MG63 (cell line): ENCODE data around the gene ZNF26. TPM values are rescaled to one million over a fixed set of nuclear protein-coding genes. Genes with fewer than 3 reads are reported as not detected.

Experiments
- DNase-seq: peaks from one replicate; pipeline ENCODE4 v3.0.0-alpha.2; 2020
- H3K27me3 ChIP-seq: fragments of 250-450 bp; sonication (Bioruptor Pico); 2 replicates; pipeline ENCODE4 v1.5.1; 2020; ENCODE audit warnings: mild to moderate bottlenecking, moderate library complexity
- H3K36me3 ChIP-seq: fragments of 250-450 bp; sonication (Bioruptor Pico); 2 replicates; pipeline ENCODE4 v1.5.1; 2020; ENCODE audit warnings: mild to moderate bottlenecking, moderate library complexity
- H3K4me3 ChIP-seq: fragments of 250-450 bp; sonication (Bioruptor Pico); 2 replicates; pipeline ENCODE4 v1.5.1; 2020; ENCODE audit warnings: mild to moderate bottlenecking, moderate library complexity
- H3K9me3 ChIP-seq: fragments of 250-450 bp; sonication (Bioruptor Pico); 2 replicates; pipeline ENCODE4 v1.5.1; 2020; ENCODE audit warnings: mild to moderate bottlenecking, moderate library complexity
- total RNA-seq: library from RNA; depleted of rRNA; stranded (reverse); fragments of >200 nt; shearing (Covaris generic); gene quantifications from 2 replicates; pipeline ENCODE4 v1.2.3, GENCODE V29; 2014; ENCODE audit warnings: low replicate concordance; rRNA removed

Gene ZNF26
- total RNA-seq, 1 experiment from 2014 or later: 10.5 TPM

DNA sequence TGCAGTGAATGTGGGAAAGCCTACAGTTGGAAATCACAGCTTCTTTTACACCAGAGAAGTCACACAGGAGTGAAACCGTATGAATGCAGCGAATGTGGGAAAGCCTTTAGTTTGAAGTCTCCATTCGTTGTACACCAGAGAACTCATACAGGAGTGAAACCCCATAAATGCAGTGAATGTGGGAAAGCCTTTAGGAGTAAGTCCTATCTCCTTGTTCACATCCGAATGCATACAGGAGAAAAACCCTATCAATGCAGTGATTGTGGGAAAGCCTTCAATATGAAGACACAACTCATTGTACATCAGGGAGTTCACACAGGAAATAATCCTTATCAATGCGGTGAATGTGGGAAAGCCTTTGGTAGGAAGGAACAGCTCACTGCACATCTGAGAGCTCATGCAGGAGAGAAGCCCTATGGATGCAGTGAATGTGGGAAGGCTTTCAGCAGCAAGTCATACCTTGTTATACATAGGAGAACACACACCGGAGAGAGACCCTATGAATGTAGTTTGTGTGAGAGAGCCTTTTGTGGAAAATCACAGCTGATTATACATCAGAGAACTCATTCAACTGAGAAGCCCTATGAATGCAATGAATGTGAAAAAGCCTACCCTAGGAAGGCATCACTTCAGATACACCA is 24.6 kb downstream of the ZNF26 start:
- DNase-seq: no peak
- peaks cover 76% of the 10 kb centered on the region for H3K36me3 ChIP-seq

DNA sequence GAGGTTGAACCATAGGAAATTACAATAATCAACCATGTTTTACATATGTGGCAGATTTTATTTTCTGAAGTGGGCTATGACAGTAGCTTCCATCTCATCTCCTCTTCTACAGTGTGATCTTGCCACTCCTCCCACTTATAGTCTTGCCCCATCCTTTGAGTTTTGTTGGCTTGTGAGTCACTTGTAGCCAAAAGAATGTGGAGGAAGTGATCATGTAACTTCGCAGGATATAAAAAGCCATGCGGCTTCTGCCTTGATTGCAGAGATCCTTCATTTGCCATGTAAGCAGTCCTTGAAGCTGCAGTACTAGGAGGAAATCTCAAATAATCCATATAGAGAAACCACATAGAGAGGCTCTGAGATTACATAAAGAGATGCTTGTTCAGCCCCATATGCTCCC is 37.4 kb downstream of the ZNF26 start:
- peaks cover 2% of the 10 kb centered on the region; the same call in 1 of the 2 replicates for H3K36me3 ChIP-seq
- H3K27me3 ChIP-seq: no peaks in the 10 kb centered on the region
- DNase-seq: no peak
- peaks cover 6% of the 10 kb centered on the region; the same call in 1 of the 2 replicates for H3K9me3 ChIP-seq
- no peak overlapping the region for H3K4me3 ChIP-seq

More for the DNA sequence above, 24.6 kb downstream of the ZNF26 start:
- H3K9me3 ChIP-seq: peaks cover 56% of the 10 kb centered on the region
- H3K4me3 ChIP-seq: no peak overlapping the region
- no peaks in the 10 kb centered on the region for H3K27me3 ChIP-seq

DNA sequence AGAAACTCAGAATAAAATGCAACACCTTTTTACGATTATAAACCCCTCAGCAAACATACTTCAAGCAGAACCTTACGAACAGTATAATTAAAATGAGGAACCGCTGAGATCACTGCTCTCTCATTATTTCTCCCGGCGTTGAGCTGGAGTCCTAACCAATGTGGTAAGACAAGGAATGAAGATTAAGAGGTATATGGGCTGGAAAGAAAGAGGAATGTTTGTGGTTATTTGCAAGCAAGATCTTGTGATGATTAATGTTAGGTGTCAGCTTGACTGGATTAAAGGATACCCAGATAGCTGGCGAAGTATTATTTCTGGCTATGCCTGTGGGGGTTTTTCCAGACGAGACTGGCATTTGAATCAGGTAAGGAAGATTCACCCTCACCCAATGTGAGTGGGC is 40.8 kb downstream of the ZNF26 start:
- H3K27me3 ChIP-seq: no peaks in the 10 kb centered on the region
- DNase-seq: no peak
- H3K36me3 ChIP-seq: no peaks in the 10 kb centered on the region
- peaks cover 9% of the 10 kb centered on the region; the same call in 1 of the 2 replicates for H3K9me3 ChIP-seq
- H3K4me3 ChIP-seq: no peak overlapping the region

DNA sequence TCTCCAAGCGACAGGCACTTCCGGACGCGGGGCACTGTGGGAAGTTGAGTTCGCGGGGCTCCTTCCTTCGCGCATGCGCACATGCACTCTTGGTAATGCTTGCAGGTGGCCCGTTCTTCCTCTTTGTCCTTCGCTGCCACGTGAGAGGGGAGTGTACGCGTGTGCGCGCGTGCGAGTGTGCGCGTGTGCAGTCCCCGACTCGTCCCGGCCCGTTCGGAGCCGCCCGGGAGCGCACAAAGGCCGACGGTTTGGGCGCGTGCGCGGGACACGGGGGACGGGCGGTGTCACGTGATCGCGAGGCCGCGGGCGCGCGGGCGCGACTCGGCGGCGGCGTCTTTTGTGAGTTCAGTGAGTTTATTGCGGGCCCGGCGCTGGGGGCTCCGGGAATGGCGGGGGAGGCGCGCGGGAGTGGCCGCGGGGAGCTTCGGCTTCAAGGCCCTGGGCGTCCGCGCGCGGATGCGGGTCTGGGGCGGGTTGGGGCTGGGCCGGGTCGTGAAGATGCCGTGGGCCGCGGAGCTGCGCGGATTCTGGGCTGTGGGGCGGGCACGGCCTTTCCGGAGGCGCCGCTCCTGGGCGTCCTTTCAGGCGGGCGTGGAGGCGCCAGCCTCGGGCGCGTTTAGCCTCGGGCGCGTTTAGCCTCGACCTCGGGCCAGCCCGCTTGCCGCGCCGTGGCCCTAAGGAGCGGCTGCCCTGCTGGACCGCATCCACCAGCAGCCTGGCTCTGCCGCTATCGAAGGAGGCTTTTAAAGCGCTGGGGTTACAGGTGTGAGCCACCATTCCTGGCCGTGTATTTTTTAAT is 51.2 kb downstream of the ZNF26 start, which contains the start of gene ZNF84:
ZNF84 (plus strand) TSS at position 303 of the 799 bp plus-strand sequence. CDS start 3,959 bp downstream, outside the sequence.
- Histone ChIP-seq H3K36me3 (peaks cover 32% of the 10 kb centered on the region), H3K9me3 (peaks cover 51% of the 10 kb centered on the region), H3K4me3 (peak within 1 kb of the TSS; percentile 59), H3K27me3 (no peaks in the 10 kb centered on the region)
- DNase-seq: peak; percentile 95

DNA sequence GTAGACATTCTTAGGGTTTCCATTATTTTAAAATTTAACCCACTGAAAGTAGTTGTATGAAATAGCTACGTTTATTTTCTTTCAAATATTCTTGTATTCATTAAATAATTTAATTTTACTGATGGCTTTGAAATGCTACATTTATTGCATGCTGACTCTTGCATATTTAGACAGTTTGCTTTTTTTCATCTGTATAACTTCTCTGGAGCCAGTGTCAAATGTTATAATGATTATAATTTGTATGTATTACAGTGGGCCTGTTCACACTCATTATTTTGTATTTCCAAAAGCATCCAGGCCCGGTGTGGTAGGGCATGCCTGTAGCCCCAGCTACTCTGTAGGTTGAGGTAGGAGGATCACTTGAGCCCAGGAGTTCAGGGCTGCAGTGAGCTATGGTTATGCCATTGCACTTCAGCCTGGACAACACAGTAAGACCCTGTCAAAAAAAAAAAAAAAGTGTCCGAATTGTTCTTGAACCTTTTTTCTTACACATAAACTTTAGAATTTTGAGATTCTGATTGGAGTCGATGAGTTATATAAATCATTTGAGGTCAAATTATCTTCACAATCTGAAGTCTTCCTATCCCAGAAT is 52.0 kb downstream of the ZNF26 start:
- Histone ChIP-seq H3K9me3 (peaks cover 53% of the 10 kb centered on the region), H3K27me3 (no peaks in the 10 kb centered on the region), H3K4me3 (peak overlapping the region; percentile 59), H3K36me3 (peaks cover 39% of the 10 kb centered on the region)
- no peak for DNase-seq

DNA sequence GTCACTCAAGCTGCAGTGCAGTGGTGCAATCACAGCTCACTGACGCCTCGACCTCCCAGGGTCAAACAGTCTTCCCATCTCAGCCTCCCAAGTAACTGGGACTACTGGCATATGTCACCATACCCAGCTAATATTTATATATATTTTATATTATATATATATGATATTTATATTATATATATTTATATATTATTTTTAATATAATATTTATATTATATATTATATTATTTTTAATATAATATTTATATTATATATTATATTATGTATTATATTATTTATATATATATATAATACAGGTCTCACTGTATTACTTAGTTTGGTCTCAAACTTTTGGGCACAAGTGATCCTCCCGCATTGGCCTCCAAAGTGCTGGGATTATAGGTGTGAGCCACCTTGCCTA is 60.5 kb downstream of the ZNF26 start:
- Histone ChIP-seq H3K36me3 (peaks cover 82% of the 10 kb centered on the region), H3K27me3 (no peaks in the 10 kb centered on the region), H3K4me3 (no peak overlapping the region), H3K9me3 (peaks cover 68% of the 10 kb centered on the region)
- DNase-seq: no peak

DNA sequence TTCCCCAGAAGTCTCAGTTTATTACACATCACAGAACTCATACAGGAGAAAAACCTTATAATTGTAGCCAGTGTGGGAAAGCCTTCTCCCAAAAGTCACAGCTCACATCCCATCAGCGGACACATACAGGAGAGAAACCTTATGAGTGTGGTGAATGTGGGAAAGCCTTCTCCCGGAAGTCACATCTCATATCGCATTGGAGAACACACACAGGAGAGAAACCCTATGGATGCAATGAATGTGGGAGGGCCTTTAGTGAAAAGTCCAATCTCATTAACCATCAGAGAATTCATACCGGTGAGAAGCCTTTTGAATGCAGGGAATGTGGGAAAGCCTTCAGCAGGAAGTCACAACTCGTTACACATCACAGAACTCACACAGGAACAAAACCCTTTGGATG is 71.3 kb downstream of the ZNF26 start:
- DNase-seq: no peak
- Histone ChIP-seq H3K36me3 (peaks cover 64% of the 10 kb centered on the region), H3K4me3 (no peak overlapping the region), H3K27me3 (no peaks in the 10 kb centered on the region), H3K9me3 (peaks cover 88% of the 10 kb centered on the region)

DNA sequence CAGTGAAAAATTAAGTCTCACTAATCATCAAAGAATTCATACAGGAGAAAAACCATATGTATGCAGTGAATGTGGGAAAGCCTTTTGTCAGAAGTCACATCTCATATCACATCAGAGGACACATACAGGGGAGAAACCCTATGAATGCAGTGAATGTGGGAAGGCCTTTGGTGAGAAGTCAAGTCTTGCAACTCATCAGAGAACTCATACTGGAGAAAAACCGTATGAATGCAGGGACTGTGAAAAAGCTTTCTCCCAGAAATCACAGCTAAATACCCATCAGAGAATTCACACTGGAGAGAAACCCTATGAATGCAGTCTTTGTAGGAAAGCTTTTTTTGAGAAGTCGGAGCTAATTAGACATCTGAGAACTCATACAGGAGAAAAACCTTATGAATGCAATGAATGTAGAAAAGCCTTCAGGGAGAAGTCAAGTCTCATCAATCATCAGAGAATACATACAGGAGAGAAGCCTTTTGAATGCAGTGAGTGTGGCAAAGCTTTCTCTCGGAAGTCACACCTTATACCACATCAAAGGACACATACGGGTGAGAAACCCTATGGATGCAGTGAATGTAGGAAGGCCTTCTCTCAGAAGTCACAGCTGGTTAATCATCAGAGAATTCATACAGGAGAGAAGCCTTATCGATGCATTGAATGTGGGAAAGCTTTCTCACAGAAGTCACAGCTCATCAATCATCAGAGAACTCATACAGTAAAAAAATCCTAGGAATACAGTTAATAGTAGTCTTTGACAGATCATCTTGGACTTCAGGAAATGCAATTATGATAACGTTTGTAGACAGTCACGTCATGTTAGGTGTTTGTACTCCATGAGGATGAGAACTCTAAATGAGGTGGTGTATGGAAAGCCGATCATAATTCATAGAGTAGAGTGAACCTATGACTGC is 72.3 kb downstream of the ZNF26 start:
- Histone ChIP-seq H3K9me3 (peaks cover 87% of the 10 kb centered on the region), H3K27me3 (no peaks in the 10 kb centered on the region), H3K4me3 (no peak overlapping the region), H3K36me3 (peaks cover 54% of the 10 kb centered on the region)
- DNase-seq: no peak

DNA sequence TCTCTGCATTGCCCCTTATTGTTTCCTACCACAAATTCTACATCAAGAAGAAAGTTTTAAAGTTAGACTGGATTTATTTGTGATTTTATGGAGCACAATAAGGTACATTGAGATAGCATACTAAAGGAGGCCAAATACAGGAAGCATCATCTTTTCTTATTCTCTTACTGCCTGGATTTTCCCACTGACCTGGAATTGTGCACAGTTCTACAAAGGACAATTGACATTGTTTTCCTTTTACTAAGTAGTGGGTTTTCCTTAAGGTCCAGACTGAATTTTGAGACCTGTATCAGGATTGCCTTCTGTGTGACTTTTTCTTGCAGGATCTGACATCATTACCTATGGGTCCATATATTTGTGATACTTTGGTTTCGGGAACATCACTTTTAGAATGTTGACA is 75.8 kb downstream of the ZNF26 start:
- Histone ChIP-seq H3K9me3 (peaks cover 63% of the 10 kb centered on the region), H3K36me3 (peaks cover 35% of the 10 kb centered on the region), H3K4me3 (no peak overlapping the region), H3K27me3 (no peaks in the 10 kb centered on the region)
- no peak for DNase-seq

DNA sequence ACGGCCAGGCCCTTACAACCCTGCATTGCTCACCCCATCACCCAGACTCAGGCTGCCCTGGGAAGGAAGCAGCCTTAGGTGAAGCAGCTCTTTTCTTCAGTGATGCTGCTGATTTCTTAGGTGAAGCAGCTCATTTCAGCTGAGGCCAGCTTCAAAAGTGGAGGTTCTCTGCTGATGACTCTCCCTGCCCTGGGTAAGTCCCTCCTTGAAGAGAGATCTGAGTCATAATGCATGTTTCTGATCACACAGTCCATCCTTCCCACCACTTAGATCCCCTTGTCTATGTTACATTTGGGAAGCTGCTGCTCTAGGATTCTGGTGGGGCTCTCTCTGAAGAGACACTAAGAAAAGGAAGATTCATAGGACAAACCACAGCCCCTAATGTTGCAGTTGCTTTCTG is 77.4 kb downstream of the ZNF26 start:
- H3K4me3 ChIP-seq: no peak overlapping the region
- H3K36me3 ChIP-seq: peaks cover 20% of the 10 kb centered on the region
- no peak for DNase-seq
- H3K27me3 ChIP-seq: no peaks in the 10 kb centered on the region
- H3K9me3 ChIP-seq: peaks cover 47% of the 10 kb centered on the region

DNA sequence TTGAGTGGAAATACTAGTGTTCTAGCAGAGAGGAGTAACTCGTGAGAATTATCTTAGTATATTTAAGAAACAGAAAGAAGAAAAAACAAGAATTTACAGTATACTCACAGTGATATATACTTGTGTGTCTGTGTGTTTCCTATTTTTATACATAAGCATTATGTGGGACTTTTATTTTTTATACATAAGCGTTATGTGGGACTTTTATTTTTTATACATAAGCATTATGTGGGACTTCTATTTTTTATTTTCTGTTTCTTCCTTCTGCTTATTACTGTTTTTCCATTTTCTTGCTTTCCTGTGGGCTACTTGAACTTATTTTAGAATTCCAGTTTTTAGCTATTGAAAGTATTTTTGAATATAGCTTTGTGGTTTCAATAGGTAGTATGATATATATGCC is 87.7 kb downstream of the ZNF26 start:
- H3K27me3 ChIP-seq: no peaks in the 10 kb centered on the region
- DNase-seq: no peak
- H3K36me3 ChIP-seq: no peaks in the 10 kb centered on the region
- H3K9me3 ChIP-seq: peaks cover 20% of the 10 kb centered on the region
- no peak overlapping the region for H3K4me3 ChIP-seq

Other genes with a start within 250 kb of the ZNF26 start
- 63.0 and 75.7 TPM in 2 replicates for gene ANKLE2, start 224.5 kb upstream of the ZNF26 start, total RNA-seq
- gene GOLGA3, start 157.5 kb upstream of the ZNF26 start, total RNA-seq: 67.0 and 96.0 TPM in 2 replicates
- 12.6 and 33.3 TPM in 2 replicates for gene CHFR, start 98.8 kb upstream of the ZNF26 start, total RNA-seq
- 3.9 and 6.0 TPM in 2 replicates for gene ZNF605, start 30.1 kb upstream of the ZNF26 start, total RNA-seq
- 4.8 and 7.3 TPM in 2 replicates for gene ZNF84, start 51.1 kb downstream of the ZNF26 start, total RNA-seq
- gene ZNF140, start 94.6 kb downstream of the ZNF26 start, total RNA-seq: 0.26 TPM in 1 of 2 replicates, not detected in the other
- 0.10 TPM in 2 replicates for gene ZNF891, start 143.9 kb downstream of the ZNF26 start, total RNA-seq
- 0.43 and 18.2 TPM in 2 replicates for gene ZNF10, start 144.3 kb downstream of the ZNF26 start, total RNA-seq
- 9.2 and 24.4 TPM in 2 replicates for gene ZNF268, start 195.1 kb downstream of the ZNF26 start, total RNA-seq
- not detected in 2 replicates for gene ANHX, start 249.5 kb downstream of the ZNF26 start, total RNA-seq